HG03045 (cell line): ENCODE data around the gene SLC36A3.
"Not testable (repeated sequence)": the region's sequence is repeated elsewhere in the genome, so short reads cannot be mapped to it uniquely, and the experiment has no call there.

ENCODE experiments used
- ATAC-seq: cut with Tn5 transposase; IDR thresholded peaks from one replicate; pipeline ENCODE4 v1.9.1; 2021; ENCODE audit warnings: mild to moderate bottlenecking, moderate library complexity; ENCODE audit not compliant: unreplicated experiment

SLC36A3 gene

DNA sequence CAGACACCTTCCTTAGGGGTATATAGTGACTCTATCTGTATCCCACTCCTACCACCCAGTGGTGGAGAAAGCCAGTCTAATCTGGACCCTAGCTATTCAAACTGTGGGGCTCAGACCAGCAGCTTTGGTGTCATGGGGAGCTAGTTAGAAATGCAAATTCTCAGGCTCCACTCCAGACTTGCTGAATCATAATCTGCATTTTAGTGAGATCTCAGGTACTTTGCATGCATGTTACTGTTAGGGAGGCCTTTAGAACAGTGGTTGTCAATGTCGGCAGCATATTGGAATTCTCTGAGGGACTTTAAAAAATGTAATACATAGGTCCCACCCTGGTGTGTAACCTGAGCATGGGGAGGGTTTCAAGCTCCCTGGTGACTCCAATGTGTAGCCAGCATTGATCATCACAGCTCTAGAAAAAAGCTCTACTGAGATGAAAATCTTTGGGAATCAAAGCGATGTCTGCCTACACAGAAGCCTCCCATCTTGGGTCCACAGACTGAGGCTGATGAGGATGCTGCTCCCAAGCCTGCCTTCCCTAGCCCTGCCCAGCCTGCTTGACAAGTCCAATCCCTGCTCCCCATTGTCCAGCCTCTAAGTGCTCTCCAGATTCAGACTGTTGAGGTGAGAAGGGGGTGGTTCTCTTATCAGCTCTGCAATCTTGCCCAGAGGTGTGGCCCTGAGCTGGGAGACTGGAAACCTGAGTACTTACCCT, 62.5 kb downstream of the SLC36A3 start:
- ATAC-seq, result no peak

DNA sequence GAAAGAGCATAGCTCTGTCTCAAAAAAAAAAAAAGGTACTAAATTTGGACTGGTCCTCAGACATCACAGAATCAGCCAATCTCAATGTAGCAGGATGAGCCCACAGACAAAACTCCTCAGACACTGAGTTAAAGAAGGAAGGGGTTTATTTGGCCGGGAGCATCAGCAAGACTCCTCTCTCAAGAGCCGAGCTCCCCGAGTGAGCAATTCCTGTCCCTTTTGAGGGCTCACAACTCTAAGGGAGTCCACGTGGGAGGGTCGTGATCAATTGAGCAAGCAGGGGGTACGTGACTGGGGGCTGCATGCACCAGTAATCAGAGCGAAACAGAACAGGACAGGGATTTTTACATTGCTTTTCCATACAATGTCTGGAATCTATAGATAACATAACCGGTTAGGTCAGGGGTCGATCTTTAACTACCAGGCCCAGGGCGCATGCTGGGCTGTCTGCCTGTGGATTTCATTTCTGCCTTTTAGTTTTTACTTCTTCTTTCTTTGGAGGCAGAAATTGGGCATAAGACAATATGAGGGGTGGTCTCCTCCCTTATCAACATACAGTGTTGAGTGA, 63.2 kb downstream of the SLC36A3 start:
- ATAC-seq, result not testable (repeated sequence)

DNA sequence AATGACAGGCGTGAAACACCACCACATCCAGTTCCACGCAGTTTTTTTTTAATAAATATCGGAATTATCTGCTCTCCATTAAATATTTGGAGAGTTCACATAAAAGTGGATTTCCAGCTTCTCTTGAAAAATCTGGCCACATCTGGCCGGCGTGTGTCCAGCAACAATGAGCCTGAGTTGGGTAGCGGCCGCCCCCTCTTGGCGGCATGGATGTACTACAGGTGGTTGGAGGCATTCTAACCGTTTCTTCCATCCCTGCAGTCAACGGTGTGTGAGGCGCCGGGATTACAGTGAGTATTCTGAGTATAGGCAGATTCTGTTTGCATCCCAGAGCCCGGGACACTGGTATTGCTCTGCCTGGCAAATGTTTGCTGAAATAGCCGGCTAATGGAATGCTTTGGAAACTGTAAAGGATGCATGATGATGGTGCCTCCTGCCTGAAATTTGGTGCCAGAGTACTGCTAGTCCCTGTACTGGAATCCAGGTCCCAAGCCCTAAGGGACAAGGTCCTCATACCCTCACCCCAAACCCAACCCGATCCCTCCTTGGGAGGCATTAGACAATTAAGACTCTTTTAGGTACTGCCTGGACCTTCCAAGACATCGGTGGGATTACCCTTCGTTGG, 64.2 kb downstream of the SLC36A3 start:
- ATAC-seq, result no peak

DNA sequence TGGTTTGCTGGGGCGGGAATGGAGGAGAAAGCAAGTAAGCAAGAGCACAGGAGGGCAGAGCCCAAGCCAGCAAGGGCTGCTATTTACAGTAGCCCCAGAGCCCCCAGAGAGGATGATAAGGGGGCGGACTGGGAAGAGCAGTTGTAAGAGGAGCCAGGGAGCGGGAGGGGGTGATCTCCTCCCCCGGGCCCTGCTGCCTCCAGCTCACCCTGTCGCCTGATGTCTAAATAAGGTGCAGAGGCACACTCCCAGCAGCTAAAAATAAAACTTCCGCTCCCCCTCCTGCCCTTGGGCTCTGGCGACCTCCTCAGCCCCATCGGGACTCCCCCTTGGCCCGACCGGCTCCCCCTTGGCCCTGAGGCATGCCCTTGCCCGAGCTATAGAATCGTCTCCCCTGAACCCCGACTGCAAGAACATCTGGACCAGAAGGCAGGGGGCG, 65.2 kb downstream of the SLC36A3 start:
- no peak for ATAC-seq

DNA sequence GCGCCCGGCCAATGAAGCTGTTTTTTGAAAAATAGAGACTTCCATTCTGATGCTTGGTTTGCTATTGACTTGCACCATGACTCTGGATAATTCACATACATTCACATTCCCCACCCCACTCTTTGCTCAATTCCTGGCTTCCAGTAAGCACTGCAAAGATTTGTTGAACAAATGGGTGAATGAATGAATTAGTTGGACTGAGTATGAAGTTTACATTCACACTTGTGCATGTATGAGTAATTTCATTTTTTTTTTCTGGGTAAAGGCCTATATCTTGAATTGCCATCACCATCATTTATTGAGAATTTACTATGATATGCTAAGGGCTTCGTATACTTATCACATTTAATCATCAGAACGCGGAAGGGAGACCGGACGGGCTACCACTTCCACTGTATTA, 65.9 kb downstream of the SLC36A3 start:
- no peak for ATAC-seq

DNA sequence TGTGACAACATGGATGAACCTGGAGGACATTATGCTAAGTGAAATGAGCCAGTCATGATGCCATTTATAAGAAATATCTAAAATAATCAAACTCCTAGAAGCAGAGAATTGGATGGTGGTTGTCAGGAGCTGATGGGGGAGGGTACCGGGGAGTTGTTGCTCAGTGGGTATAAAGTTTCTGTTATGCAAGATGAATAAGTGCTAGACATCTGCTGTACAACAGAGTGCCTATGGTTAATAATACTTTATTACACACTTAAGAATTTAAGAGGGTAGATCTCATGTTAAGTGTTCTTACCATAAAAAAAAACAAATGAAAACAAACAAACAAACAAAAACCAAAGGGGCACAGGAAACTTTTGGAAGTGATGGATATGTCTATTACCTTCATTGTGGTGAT, 66.7 kb downstream of the SLC36A3 start:
- no peak for ATAC-seq

DNA sequence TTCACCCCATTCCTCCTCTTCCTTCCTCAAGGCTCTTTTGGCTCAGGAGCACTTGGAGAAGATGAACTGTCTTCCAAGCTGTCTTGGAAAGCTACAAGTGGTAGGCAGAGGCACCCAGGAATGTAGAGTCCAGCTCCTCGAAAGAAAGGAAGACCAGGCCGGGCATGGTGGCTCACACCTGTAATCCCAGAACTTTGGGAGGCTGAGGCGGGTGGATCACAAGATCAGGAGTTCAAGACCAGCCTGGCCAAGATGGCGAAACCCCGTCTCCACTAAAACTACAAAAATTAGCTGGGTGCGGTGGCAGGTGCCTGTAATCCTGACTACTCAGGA, 68.4 kb downstream of the SLC36A3 start:
- ATAC-seq, result not testable (repeated sequence)

DNA sequence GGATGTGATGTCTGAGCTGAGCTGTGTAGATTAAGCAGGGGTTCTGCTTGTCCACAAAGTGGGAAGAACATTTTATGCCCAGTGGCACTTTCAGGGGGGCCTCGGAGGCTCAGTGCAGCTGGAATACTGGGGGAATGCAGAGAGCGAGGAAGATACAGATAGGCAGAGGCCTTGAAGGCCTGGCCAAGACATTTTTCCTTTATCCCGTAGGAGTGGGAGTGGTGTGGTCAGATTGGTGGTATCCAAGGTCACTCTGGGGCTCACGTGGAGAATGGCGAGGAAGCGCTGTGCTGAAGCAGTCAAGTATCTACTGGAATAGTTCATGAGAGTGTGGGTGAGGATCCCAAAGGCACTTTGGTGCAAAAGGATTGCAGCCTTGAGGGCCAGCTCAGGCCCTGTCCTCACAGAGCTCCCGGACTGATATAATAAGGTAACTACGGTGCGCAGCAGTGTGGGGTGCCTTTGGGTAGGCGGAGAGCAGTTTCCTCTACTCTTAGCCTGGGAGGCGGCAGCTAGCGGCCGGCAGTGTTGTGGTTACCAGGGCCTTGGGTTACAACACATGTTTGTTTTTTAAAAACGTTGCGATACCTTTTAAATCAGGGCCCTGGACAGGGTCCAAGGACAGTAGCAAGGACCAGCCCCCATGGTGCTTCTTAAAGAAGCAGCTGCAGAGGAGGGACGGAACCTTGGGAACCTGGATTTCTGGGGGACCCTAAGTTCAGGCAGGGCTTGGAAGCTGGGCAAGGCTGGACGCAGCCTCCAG, 68.9 kb downstream of the SLC36A3 start:
- peak; percentile 81 for ATAC-seq

DNA sequence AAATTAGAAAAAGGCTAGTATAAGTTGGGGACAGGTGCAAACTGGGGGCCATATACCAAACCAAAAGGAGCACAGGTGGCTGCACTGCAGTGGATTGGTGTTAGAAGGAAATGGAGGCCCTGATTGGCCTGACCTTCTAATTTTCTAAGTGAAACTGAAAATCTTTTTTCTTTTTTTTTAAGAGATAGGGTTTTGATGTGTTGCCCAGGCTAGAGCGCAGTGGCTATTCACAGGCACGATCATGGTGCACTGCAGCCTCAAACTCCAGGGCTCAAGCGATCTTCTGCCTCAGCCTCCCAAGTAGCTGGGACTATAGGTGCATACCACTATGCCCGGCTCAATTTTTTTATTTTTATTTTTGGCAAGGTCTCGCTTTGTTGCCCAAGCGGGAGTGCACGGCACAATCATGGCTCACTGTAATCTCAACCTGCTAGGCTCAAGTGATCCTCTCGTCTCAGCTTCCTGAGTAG, 69.9 kb downstream of the SLC36A3 start:
- ATAC-seq, result peak; percentile 58

DNA sequence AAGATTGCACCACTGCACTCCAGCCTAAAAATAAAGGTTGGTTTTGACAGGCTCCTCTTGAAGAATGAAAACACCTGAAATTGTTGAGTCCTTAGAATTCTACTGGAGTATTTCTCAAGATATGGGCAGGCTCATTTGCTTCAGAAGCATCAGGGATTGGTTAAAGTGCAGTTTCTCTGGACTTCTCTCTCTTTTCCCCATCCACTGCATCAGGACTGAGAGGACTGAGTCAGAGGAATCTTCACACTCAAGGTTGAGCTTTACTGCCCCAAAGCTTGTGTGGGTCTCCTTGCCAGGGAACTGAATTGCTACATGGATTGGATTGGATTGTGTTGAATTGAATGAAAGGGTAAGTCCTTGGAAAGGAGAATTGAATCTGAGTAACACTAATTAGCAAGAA, 72.2 kb downstream of the SLC36A3 start:
- ATAC-seq, result no peak

DNA sequence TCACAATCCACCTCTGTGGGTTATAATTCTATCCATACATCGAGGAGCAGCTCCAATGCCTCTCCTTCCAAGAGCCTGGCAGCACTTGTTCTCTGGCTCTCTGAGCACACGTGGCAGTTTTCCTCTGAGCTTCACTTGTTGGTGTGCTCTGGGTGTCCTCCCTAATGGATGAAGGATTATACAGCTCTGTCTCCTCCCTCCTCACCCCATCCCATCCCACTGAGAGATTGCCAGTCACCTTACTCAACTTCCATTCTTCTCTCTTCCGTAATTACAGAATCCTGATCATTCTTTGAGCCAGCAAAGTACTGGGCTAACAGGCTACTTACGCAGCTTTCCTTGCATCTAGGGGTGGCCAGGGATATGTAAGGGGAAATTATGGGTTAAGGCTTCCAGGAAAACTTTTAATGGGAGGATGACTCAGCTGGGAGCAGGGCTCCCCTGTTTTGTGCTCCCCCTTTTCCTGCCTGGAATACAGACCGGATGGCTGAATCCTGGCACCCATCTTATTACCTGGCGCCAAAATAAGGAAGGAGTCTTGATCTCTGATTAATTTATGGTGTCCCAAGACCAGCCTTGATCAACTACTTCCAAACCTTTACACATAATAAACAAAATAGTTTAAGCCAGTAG, 73.4 kb downstream of the SLC36A3 start:
- ATAC-seq, result no peak

DNA sequence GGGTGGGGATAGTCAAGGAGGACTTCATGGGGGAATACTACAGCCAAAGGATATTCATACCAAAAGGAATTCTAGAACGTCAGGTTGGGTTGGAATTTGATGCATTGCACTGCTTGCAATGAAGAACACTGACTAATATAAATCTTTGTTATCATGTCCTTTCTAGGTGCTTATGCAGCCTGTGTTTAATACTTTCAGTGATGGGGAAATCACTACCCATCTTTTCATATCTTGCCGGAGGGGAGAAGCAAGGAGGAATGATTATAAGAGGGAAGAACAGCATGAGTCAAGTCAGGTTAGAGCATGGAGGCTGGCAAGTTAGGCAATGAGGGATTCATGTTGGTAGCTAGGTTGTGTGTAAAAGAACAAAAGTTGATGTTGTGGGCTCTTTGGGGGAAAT, 74.6 kb downstream of the SLC36A3 start:
- ATAC-seq, result no peak

DNA sequence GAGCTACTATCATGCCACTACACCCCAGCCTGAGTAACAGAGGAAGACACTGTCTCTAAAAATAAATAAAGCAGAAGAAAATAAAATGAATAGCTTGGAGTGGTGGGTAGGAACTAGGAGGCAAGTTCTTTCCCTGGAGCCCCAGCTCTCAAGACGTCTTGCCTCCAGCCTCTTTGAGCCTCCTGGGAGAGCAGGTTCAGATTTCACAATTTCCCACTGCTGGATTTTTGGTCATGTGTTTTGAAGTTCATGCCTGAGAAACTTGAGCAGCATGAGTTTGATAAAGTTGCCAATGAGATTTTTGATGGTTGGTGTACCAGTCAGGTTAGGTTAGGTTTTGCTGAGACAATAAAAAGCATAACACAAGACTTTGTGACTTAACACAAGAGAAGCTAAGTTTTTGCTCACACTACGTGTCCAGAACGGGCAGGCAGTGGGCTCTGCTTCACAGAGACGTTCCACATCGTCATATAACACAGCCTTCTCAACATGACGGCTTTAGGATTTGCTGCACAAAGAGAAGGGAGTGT, 75.6 kb downstream of the SLC36A3 start:
- ATAC-seq, result no peak
